ENCODE results near the gene DLG2.
"Not testable (repeated sequence)": the region's sequence is repeated elsewhere in the genome, so short reads cannot be mapped to it uniquely, and the experiment has no call there.

DLG2 gene

DNA sequence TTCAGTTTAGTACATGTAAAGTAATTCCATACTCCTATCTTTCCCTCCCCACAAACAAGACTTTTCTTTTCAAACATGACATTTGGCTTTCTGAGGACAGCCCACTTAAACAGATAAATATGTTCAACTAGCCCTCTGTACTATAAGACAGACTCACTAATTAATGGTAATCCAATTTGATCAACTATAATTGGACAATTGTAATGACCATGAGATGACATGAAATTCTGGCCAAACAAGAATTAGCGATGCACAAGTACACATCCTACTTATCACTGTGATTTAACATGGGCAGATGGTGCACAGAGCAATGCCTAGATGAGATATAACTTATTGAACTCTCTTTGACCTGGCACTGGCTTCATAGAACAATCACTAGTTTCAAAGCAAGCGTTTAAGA lies 1307.3 kb downstream of the DLG2 start:
- TF ChIP-seq, protein P1, sequence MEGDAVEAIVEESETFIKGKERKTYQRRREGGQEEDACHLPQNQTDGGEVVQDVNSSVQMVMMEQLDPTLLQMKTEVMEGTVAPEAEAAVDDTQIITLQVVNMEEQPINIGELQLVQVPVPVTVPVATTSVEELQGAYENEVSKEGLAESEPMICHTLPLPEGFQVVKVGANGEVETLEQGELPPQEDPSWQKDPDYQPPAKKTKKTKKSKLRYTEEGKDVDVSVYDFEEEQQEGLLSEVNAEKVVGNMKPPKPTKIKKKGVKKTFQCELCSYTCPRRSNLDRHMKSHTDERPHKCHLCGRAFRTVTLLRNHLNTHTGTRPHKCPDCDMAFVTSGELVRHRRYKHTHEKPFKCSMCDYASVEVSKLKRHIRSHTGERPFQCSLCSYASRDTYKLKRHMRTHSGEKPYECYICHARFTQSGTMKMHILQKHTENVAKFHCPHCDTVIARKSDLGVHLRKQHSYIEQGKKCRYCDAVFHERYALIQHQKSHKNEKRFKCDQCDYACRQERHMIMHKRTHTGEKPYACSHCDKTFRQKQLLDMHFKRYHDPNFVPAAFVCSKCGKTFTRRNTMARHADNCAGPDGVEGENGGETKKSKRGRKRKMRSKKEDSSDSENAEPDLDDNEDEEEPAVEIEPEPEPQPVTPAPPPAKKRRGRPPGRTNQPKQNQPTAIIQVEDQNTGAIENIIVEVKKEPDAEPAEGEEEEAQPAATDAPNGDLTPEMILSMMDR (IDR thresholded peaks at IDR 0.05), result no peak
- no peaks in the 10 kb centered on the region for H3K9me3 Mint-ChIP-seq
- peaks cover 4% of the 10 kb centered on the region for H3K4me1 Mint-ChIP-seq
- H3K36me3 Mint-ChIP-seq (ENCODE audit: low read depth), result no peaks in the 10 kb centered on the region
- no peak for DNase-seq
- H3K4me3 Mint-ChIP-seq, result no peak overlapping the region
- no peaks in the 10 kb centered on the region for H3K27me3 Mint-ChIP-seq (ENCODE audit: low read depth, poor library complexity)
- no peak overlapping the region for H3K27ac Mint-ChIP-seq

DNA sequence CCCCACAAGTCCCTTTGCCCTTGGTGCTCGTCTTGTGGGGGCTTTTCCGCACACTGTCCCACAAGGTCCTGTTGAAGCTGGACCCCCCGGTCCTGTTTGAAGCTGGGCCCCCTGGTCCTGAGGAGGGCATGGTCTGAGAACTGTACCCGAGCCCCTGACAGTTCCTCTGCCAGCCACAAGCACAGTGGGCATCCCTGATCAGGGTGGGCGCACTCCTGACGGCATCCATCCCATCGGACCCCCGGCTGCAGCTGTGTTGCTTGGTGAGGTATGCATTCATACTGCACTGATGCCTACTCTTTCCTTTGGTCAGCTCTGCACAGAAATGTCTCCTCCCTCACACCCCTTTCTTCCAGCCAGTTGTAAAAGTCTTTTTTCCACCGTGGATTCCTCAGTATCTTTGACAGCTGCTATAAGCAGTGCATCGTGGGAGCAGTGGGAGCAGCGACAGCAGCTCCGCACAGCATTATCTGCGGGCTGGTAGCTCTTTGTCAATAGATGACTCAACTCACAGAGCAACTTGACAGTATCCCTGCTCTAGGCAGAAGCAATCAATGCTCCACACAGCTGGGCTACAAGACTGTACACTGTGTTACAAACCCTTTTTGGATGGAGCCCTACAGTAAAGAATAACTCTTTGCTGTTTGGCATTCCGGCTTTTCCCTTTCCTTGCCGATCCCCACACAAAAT lies 1310.1 kb downstream of the DLG2 start:
- Mint-ChIP-seq H3K27ac (no peak overlapping the region), H3K9me3 (no peaks in the 10 kb centered on the region), H3K4me3 (peak overlapping the region; percentile 51), H3K36me3 (ENCODE audit: low read depth) (no peaks in the 10 kb centered on the region), H3K4me1 (peaks cover 4% of the 10 kb centered on the region), H3K27me3 (ENCODE audit: low read depth, poor library complexity) (no peaks in the 10 kb centered on the region)
- TF ChIP-seq, protein P1 (IDR thresholded peaks at IDR 0.05), result no peak
- peak; percentile 6 for DNase-seq

DNA sequence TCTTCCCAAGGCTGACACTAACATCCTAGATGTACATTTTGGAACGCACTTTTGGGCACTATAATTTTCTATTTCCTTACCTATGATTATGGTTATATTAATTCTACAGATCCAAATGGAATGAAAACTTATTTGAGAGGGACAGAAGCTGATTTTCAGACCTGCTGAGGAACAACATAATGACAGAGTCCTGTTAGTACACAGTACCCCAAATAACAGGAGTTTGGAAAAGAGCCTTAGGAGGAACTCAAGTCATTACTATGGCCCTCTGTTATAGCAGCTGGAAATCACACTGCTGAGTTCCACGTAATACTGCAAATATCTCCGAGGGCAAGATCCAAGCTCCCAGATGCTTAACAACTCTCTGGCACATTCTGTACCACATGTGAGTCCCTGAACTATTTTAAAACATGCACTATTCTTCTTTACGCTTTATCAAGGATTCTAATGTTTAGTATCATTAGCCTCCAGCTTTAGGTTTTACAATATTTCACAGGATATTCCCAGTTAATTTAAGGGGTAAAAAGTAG lies 1313.2 kb downstream of the DLG2 start:
- no peak for DNase-seq
- TF ChIP-seq, protein P1 (IDR thresholded peaks at IDR 0.05), result no peak
- Mint-ChIP-seq H3K36me3 (ENCODE audit: low read depth) (no peaks in the 10 kb centered on the region), H3K9me3 (no peaks in the 10 kb centered on the region), H3K27ac (no peak overlapping the region), H3K4me1 (peaks cover 4% of the 10 kb centered on the region), H3K4me3 (no peak overlapping the region), H3K27me3 (ENCODE audit: low read depth, poor library complexity) (no peaks in the 10 kb centered on the region)

DNA sequence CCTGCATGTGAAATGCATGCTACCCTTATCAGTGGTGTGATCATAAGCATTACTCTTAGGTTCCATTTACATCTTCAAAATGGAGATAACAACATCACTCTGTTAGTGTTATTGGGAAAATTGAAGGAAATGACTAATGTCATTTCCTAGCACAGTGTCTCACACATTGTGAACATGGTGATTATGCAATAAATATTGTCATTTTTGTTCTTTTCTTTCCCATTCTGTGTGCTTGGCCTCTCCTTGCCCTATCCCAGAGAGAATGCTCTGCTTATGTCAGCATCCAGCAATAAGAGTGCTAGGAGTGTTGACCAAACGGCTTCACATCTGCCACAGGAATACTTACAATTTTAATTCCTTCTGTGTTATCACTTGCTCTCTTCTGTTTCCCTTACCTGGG lies 1316.9 kb downstream of the DLG2 start:
- Mint-ChIP-seq H3K27ac (no peak overlapping the region), H3K4me3 (no peak overlapping the region)

DNA sequence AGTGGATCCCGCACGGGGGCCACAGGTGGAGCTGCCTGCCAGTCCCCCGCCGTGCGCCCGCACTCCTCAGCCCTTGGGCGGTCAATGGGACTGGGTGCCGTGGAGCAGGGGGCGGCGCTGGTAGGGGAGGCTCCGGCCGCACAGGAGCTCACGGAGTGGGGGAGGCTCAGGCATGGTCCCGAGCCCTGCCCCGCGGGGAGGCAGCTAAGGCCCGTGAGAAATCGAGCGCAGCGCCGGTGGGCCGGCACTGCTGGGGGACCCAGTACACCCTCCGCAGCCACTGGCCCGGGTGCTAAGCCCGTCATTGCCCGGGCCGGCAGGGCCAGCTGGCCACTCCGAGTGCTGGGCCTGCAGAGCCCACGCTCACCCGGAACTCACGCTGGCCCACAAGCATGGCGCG lies 1318.7 kb downstream of the DLG2 start:
- H3K27ac Mint-ChIP-seq; DNase-seq; H3K4me1 Mint-ChIP-seq; H3K4me3 Mint-ChIP-seq; H3K27me3 Mint-ChIP-seq (ENCODE audit: low read depth, poor library complexity); H3K36me3 Mint-ChIP-seq (ENCODE audit: low read depth); H3K9me3 Mint-ChIP-seq: not testable (repeated sequence)

More for the DNA sequence above, 1316.9 kb downstream of the DLG2 start:
- Mint-ChIP-seq H3K9me3 (peaks cover 7% of the 10 kb centered on the region), H3K27me3 (ENCODE audit: low read depth, poor library complexity) (no peaks in the 10 kb centered on the region), H3K36me3 (ENCODE audit: low read depth) (no peaks in the 10 kb centered on the region), H3K4me1 (no peaks in the 10 kb centered on the region)
- DNase-seq, result no peak
- TF ChIP-seq, protein P1 (IDR thresholded peaks at IDR 0.05), result no peak

DNA sequence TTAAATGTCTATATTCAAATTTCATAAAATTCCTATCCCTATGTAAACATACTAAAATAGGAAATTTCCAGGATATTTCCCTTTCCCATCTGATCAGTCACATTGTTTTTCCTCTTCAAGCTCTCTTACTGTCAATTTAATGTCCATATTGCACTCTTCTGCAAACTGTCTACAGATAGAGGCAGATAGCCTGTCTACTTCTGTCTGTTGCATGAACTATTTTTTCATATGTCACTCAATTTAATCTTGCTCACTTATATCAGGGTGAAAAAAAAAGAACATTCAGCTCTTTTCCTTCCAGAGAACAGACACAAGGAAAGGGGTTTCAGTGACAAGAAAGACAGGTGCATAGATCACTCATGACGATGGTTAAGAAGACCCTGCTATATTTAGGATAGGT lies 1327.1 kb downstream of the DLG2 start:
- H3K9me3 Mint-ChIP-seq, result no peaks in the 10 kb centered on the region
- no peak overlapping the region for H3K4me3 Mint-ChIP-seq
- H3K27ac Mint-ChIP-seq, result no peak overlapping the region

More for the DNA sequence above, 1327.1 kb downstream of the DLG2 start:
- H3K27me3 Mint-ChIP-seq (ENCODE audit: low read depth, poor library complexity), result no peaks in the 10 kb centered on the region
- no peaks in the 10 kb centered on the region for H3K4me1 Mint-ChIP-seq
- H3K36me3 Mint-ChIP-seq (ENCODE audit: low read depth), result no peaks in the 10 kb centered on the region
- TF ChIP-seq, protein P1 (IDR thresholded peaks at IDR 0.05), result no peak
- no peak for DNase-seq

Measured in nephron progenitor cell (in vitro differentiated cells).